Measurements from ENCODE around the gene PRG3.

Gene PRG3, protein sequence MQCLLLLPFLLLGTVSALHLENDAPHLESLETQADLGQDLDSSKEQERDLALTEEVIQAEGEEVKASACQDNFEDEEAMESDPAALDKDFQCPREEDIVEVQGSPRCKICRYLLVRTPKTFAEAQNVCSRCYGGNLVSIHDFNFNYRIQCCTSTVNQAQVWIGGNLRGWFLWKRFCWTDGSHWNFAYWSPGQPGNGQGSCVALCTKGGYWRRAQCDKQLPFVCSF

DNA sequence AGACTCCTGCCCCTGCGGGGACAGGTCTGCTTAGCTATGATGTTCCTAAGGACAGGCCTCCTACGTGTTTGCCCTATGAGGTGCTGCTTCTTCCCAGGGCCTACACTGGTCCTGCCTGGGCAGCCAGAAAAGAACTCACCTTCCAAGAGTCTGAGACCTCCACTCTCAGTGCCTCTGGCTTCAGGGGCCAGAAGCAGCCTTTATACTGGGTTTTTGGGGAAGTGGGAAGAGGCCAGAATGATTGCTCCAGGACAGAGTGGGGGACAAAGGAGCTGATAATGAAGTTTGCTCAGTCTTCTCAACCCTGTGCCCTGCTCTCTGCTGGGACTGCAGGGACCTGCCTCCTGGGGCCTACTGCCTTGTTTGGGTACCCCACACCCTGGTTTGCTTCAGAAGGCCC is at the start of gene PRG3:
PRG3 (minus strand) TSS at position 176 of the 400 bp plus-strand sequence. CDS start 442 bp downstream, outside the sequence.
- no peak for ATAC-seq
- no peaks in the 10 kb centered on the region for H3K36me3 Mint-ChIP-seq

DNA sequence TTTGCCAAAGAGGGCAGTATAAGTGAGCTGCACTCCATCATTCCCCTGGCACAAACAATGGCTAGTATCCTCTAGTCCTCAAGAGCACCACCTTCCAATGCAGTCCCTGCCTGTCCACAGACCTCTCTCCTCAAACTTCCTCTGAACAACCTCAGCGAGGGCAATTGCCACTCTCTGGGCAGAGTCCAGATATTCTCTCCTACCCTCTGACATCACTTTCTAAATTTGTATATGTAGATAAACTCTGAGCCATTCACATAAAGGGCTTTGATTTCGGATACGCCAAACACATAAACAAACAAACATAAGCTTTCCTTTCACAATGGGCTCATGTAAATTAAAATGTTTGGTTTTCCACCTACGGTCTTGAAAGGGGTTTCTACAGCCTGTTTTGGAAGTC is 49.0 kb upstream of the PRG3 start:
- Mint-ChIP-seq H3K4me3 (no peak overlapping the region), H3K36me3 (peaks cover 2% of the 10 kb centered on the region), H3K27me3 (no peaks in the 10 kb centered on the region), H3K4me1 (peaks cover 38% of the 10 kb centered on the region), H3K27ac (no peak overlapping the region), H3K9me3 (no peaks in the 10 kb centered on the region)
- ATAC-seq: no peak

More for the DNA sequence above, at the start of gene PRG3:
- H3K27me3 Mint-ChIP-seq: peaks cover 37% of the 10 kb centered on the region
- no peaks in the 10 kb centered on the region for H3K9me3 Mint-ChIP-seq
- no peak within 1 kb of the TSS for H3K4me3 Mint-ChIP-seq
- no peaks in the 10 kb centered on the region for H3K4me1 Mint-ChIP-seq
- no peak within 1 kb of the TSS for H3K27ac Mint-ChIP-seq

DNA sequence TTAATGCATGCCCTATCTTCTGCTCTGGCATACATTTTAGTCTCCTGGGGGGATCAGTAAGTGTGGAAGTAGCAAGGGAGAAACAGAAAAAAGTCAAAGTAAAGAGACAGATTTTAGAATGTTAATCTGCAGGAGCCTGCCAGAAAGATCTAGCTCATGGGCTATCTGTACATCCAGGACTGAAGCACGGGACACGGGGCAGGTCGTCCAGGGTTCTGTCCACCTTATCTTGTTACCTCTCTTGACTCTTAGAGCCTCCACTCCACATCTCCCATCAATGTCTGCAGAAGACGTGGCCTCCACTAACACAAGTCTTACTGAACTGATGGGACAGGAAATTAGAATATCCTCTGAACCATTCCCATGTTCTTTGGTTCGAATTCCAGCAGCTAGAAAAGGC is 47.7 kb upstream of the PRG3 start:
- H3K27me3 Mint-ChIP-seq: no peaks in the 10 kb centered on the region
- H3K27ac Mint-ChIP-seq: no peak overlapping the region
- H3K4me1 Mint-ChIP-seq: peaks cover 51% of the 10 kb centered on the region
- H3K4me3 Mint-ChIP-seq: no peak overlapping the region
- no peak for ATAC-seq
- H3K9me3 Mint-ChIP-seq: no peaks in the 10 kb centered on the region
- H3K36me3 Mint-ChIP-seq: peaks cover 13% of the 10 kb centered on the region

- H3K27ac Mint-ChIP-seq: peak overlapping the region; percentile 91
- H3K4me1 Mint-ChIP-seq: peaks cover 60% of the 10 kb centered on the region
- no peaks in the 10 kb centered on the region for H3K9me3 Mint-ChIP-seq
- peaks cover 23% of the 10 kb centered on the region for H3K36me3 Mint-ChIP-seq
- H3K4me3 Mint-ChIP-seq: peak overlapping the region; percentile 93
- no peak for ATAC-seq
- no peaks in the 10 kb centered on the region for H3K27me3 Mint-ChIP-seq
These were observed 46.8 kb upstream of the PRG3 start for GRCh38 chr11:57427727-57428082.

DNA sequence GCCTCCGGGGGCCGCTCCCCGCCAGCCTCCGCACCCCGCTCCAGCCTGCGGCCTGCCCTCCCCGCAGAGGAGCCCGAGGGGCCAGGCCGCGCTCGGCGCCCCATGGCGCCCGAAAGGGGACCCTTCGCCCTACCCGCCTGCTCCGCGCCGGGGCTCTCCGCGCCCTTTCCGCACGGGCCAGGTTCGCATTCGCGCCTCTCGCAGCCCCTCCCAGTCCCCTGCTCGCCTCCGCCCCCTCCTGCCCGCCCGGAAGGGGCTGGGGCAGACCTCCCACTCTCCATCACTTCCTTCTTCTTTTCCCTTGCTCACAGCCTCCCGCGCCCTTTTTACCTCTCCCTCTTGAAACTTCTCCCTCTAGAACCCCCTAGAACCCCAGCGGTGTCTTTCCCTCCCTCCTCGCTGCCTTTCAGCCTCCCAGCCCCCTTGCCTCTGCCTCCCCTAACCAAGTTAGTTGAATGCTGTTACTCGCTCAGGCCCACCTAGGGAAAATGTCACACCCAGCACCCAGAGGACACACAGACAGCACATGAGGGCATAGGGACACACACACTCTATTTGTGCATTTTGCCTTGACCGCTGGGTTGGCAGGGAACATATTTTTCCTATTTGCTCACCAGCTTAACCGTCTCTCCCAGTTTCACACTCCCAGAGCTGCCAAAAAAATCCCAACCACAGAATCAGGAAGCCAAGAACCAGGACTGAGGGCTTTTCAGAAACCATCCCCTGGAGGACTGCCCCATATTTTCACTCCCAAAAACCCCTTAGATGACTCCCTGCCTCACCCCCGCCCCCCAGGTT is 46.2 kb upstream of the PRG3 start, which contains the start of gene SLC43A3:
SLC43A3 (minus strand) TSS at position 193 of the 798 bp plus-strand sequence. CDS start 949 bp downstream, outside the sequence.
- H3K4me3 Mint-ChIP-seq: peak within 1 kb of the TSS; percentile 93
- H3K27me3 Mint-ChIP-seq: no peaks in the 10 kb centered on the region
- H3K9me3 Mint-ChIP-seq: no peaks in the 10 kb centered on the region
- peaks cover 57% of the 10 kb centered on the region for H3K4me1 Mint-ChIP-seq
- H3K36me3 Mint-ChIP-seq: peaks cover 28% of the 10 kb centered on the region
- peak within 1 kb of the TSS; percentile 91 for H3K27ac Mint-ChIP-seq
- peak; percentile 82 for ATAC-seq

DNA sequence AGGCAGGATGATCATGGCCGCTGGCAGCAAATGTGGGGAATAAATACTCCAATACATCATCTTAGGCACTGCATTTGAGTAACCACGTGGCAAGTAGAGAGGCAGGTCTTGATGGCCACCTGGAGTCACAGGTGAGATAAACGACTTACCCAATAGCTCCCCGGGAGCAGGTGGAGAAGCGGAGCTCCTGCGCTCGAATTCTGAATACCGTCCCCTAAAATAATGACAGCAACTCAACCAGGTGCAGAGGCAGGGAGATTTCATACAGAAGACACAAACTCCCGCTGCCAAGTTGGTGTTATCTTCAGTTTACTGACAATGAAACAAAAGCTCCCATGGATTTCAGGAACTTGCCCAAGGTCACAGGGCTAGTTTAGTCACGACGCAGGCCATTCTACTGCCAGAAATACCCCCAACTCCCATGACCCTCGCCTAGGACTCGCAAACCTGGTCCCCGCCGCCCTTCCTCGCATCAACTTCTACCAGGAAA is 45.5 kb upstream of the PRG3 start:
- H3K9me3 Mint-ChIP-seq: no peaks in the 10 kb centered on the region
- no peaks in the 10 kb centered on the region for H3K27me3 Mint-ChIP-seq
- H3K36me3 Mint-ChIP-seq: peaks cover 35% of the 10 kb centered on the region
- peaks cover 53% of the 10 kb centered on the region for H3K4me1 Mint-ChIP-seq
- ATAC-seq: no peak
- peak overlapping the region; percentile 93 for H3K4me3 Mint-ChIP-seq
- H3K27ac Mint-ChIP-seq: peak overlapping the region; percentile 91

DNA sequence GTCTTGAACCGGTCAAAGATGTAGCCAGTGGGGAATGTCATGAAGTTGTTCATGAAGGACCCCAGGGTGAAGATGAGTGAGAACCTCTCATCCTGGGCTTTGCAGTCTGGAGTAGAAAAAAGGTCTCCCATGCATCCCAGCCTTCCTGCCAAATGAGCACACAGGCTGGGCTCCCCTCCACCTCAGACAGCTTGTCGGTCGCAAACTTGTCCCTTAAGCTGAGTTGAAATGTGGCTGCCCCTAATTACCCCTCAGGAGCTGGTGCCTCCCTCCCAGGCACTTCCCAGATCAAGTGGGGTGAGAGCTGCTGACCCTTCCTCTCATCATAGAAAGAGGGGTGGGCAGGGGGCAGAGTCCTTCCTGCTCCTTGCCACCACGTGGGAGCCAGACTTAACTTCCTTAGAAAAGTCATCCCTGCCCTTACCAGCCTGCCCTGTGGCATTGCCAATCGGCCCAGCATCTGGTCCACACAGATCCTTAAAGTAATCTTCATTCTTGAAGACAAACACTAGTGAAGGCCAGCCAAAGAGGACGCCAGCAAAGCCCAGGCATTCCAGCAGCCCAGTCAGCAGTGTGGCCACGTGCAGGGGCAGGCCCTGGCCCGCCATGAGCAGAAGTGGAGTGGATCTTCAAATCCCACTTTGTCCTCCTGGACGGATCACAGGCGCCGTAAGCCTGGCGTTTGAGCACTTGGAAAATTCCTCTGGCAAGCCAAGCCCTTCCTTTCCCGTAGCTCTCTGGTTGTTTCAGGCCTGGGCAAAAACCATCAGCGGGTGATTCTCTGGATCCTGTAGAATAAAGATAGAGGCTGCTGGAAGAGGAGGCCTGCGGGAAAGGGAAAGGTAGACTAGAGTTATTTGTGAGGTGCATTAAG is 44.9 kb upstream of the PRG3 start:
- Mint-ChIP-seq H3K27ac (peak overlapping the region; percentile 91), H3K36me3 (peaks cover 42% of the 10 kb centered on the region), H3K4me1 (peaks cover 53% of the 10 kb centered on the region)

GRCh38 chr11:57424792-57425564 is 44.0 kb upstream of the PRG3 start:
- Mint-ChIP-seq H3K4me1 (peaks cover 53% of the 10 kb centered on the region), H3K27ac (peak overlapping the region; percentile 91), H3K9me3 (no peaks in the 10 kb centered on the region), H3K27me3 (no peaks in the 10 kb centered on the region), H3K4me3 (peak overlapping the region; percentile 93), H3K36me3 (peaks cover 50% of the 10 kb centered on the region)
- ATAC-seq: peak; percentile 96

More for the DNA sequence above, 44.9 kb upstream of the PRG3 start:
- no peaks in the 10 kb centered on the region for H3K9me3 Mint-ChIP-seq
- H3K27me3 Mint-ChIP-seq: no peaks in the 10 kb centered on the region
- no peak for ATAC-seq
- H3K4me3 Mint-ChIP-seq: peak overlapping the region; percentile 93

DNA sequence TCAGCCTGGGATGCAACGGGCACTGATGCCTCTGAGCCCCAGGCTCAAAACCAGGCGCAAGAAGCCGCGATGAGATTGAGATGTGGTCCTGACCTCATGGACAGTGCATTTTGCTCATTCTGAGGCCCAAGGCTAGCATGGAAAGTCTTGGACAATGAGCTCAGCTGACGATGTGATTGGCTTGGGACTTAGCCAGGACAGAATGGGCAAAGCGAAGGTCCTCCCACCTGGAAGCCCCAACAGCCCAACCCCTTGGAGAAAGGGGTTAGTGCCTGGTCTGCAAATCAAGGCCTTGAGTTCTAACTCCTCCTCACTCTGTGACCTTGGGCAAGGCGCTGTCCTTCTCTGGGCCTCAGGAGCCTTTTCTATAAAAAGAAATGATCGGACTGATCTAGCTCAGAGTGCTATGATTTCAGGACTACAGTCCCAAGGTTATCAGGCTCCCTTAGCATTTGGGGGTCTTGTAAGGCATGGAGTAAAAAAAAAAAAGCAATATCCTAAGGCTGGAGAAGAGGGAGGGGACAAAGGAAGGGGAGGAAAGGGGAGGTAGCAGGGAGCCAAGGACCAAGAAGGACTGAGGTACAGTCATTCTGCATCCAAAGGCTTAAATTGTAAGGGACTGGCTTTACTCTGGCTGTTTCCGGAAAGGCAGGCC is 43.3 kb upstream of the PRG3 start:
- Mint-ChIP-seq H3K36me3 (peaks cover 55% of the 10 kb centered on the region), H3K4me3 (peak overlapping the region; percentile 93), H3K27me3 (no peaks in the 10 kb centered on the region), H3K4me1 (peaks cover 53% of the 10 kb centered on the region), H3K9me3 (no peaks in the 10 kb centered on the region), H3K27ac (peak overlapping the region; percentile 91)
- ATAC-seq: no peak

- Mint-ChIP-seq H3K27ac (no peak overlapping the region), H3K9me3 (no peaks in the 10 kb centered on the region), H3K4me3 (no peak overlapping the region), H3K4me1 (peaks cover 50% of the 10 kb centered on the region), H3K27me3 (no peaks in the 10 kb centered on the region), H3K36me3 (peaks cover 67% of the 10 kb centered on the region)
- ATAC-seq: no peak
These were observed 41.7 kb upstream of the PRG3 start for GRCh38 chr11:57422669-57423068.

GRCh38 chr11:57421805-57422204 is 40.9 kb upstream of the PRG3 start:
- Mint-ChIP-seq H3K27ac (no peak overlapping the region), H3K4me1 (peaks cover 41% of the 10 kb centered on the region), H3K9me3 (no peaks in the 10 kb centered on the region), H3K27me3 (no peaks in the 10 kb centered on the region), H3K4me3 (no peak overlapping the region), H3K36me3 (peaks cover 76% of the 10 kb centered on the region)
- ATAC-seq: no peak

GRCh38 chr11:57421066-57421465 is 40.1 kb upstream of the PRG3 start:
- H3K9me3 Mint-ChIP-seq: no peaks in the 10 kb centered on the region
- H3K27me3 Mint-ChIP-seq: no peaks in the 10 kb centered on the region
- peaks cover 83% of the 10 kb centered on the region for H3K36me3 Mint-ChIP-seq
- H3K27ac Mint-ChIP-seq: no peak overlapping the region
- H3K4me1 Mint-ChIP-seq: peaks cover 38% of the 10 kb centered on the region
- H3K4me3 Mint-ChIP-seq: no peak overlapping the region
- ATAC-seq: no peak

DNA sequence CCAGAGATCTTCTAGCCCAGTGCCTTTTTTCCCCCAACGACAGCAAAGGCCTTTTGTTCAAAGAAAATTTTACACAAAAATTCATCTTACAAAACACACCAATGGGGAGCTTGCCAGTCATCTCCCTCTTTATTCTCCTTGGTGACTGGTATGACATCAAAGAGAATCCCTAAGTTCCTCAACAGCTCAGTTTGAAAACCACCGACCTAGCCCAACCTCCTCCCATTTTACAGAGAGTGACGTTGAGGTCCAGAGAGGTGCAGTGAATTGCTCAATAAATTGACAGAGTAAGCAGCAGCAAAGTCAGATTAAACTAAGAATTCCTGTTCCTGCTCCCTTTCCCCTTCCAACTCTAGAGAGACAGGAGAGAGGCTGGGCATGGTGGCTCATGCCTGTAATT is 38.2 kb upstream of the PRG3 start:
- Mint-ChIP-seq H3K27ac (no peak overlapping the region), H3K4me3 (no peak overlapping the region), H3K36me3 (peaks cover 94% of the 10 kb centered on the region), H3K9me3 (no peaks in the 10 kb centered on the region), H3K27me3 (no peaks in the 10 kb centered on the region), H3K4me1 (peaks cover 22% of the 10 kb centered on the region)
- no peak for ATAC-seq

DNA sequence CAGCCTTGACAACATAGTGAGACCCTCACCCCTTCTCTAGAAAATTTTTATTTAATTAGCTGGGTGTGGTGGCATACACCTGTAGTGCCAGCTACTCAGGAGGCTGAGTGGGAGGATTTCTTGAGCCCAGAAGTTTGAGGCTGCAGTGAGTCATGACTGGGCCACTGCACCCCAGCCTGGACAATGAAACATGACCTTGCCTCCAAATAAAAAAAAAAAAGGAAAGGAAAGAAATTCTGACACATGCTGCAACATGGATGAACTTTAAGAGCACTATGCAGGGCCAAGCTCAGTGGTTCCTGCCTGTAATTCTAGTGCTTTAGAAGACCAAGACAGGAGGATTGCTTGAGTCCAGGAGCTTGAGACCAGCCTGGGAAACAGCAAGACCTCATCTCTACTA is 37.2 kb upstream of the PRG3 start:
- ATAC-seq: no peak
- Mint-ChIP-seq H3K27me3 (no peaks in the 10 kb centered on the region), H3K36me3 (peaks cover 94% of the 10 kb centered on the region), H3K9me3 (no peaks in the 10 kb centered on the region), H3K4me3 (no peak overlapping the region), H3K27ac (no peak overlapping the region), H3K4me1 (peaks cover 19% of the 10 kb centered on the region)
